Stimulated activated CD4-positive, alpha-beta T cell treated with anti-CD3 and anti-CD28 coated beads, TNF-alpha, amount 100 ng/mL, for 24 hours (primary cell): ENCODE results near the gene GATA2.

Source experiments
- DNase-seq, 3 experiments: peaks; one replicate each; pipeline ENCODE4 v3.0.0-alpha.2; 2020; ENCODE audit warnings: low read depth in 3 of 3

Gene GATA2

DNA sequence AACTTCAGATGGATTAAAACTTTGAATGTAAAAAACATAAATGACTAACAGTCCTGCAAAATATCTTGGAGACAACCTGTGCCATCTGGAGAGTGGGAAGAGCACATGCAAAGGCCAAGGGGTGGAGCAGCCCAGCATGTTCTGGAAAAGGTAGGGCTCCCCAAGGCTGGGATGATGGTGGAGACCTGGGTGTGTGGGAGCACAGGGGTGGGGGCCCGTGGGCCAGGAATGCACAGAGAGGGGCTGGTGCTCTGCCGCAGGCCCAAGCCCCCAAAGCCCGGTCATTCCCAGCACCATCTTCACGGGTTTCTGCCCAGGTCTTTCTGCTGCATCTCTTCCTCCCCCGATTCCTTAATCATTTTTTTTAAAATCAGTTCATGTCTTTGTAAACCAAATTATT, 9.7 kb upstream of the GATA2 start:
- no peak for DNase-seq

DNA sequence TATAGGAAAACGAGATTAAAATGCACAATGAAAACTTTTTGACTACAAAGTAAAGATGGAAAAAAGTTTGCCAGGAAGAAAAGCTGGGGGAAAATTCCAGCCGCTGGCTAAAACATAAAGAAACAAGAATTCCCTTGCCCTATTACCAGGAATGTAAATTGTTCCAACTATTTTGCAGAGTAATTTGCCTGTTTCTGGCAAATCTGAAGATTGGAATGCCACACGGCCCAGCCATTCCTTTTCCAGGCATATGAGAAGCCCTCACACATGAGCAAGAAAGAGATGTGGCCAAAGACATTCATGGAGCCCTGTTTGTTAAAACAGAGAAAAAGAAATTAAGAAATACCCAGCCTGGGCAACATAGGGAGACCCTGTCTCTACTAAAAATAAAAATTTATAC, 8.4 kb upstream of the GATA2 start:
- no peak for DNase-seq

DNA sequence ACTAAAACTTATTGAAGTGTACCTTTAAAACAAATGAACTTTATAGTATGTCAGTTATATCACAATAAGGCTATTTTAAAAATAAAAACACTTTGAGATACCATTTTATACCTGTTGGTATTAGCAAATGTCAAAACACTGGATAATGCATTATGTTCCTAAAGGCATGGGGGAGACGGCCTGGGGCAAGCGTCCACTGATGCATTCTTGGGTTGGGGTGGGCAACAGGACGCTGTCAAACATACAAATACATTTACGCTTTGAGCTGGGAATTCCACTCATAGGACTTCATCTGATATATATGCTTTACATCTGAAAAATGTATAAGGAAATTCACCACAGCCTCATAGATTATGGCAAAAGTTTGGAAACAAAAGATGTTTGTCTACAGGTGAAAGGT, 7.6 kb upstream of the GATA2 start:
- no peak for DNase-seq

DNA sequence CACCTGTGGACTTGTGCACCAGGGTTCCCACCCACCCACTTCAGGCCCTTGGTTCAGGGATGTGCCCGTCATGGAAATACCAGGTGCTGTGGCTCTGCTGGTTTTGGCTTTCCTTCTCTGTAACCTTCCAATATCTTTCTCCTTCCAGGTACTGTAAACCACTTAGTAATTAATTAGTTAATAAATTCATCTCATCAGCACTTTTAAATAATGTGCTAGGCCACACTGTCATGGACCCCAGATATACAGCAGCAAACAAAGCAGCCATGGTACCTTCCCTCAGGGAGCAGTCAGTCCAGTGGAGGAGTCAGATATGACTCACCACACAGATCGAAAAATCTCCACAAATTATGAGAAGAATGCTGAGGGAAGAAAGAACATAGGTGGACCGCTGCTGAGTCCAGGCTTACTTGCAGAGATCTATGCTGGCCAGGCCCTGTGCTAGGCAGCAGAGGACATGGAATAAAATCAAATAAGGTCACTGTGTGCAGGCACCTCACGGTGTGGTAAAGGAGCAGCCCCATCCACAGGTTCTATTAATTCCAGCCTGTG, 6.8 kb upstream of the GATA2 start:
- DNase-seq: no peak

DNA sequence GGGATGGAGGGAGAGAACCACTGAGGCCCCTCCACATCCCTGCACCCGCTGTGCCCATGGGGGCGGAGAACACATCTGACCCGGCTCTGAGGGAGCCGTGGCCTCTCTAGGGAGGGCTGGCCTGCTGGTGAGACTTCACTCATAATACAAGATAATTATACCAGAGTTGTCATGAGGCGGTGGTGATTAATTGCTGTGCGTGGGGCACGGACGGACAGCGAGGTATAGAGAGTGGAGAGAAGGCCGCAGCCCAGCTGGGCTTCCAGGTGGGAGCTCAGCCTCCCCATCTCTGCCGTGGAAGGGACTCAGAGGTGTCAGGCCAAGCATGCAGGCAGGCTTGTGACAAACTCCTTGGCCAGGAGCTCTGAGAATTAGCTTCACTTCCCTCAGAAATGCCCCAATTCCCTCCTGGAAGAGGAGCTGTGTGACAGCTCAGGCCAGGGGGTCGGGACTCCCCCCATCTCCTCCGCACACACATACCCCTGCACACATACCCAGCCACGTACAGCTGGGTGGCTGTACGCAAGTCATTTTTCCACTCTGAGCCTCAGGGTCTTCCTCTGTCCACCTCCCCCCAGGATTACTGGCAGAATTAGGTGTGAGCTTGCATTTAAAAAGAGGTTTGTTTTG, 6.0 kb upstream of the GATA2 start:
- no peak for DNase-seq

DNA sequence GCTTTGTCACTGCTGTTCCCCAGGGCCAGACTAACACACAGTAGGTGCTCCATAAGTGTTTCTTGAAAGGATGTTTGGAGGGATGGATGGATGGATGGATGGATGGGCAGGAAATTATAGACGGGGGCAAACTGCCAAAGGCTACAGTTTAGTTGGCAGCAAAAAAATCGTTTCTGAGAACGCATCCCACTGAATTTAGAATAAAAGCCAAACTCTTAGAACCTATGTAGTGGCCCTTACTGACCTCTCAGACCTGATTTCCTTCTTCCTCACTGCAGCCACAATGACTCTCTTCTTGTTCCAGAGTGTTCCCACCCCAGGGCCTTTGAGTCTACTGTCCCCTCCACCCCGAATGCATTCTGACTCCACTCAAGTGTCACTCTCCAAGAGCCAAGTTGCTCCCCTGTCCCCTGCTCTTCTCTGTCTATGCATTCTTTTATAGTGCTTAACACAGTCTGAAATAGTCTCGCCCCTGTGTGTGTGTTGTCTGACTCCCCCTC, 5.2 kb upstream of the GATA2 start:
- no peak for DNase-seq

DNA sequence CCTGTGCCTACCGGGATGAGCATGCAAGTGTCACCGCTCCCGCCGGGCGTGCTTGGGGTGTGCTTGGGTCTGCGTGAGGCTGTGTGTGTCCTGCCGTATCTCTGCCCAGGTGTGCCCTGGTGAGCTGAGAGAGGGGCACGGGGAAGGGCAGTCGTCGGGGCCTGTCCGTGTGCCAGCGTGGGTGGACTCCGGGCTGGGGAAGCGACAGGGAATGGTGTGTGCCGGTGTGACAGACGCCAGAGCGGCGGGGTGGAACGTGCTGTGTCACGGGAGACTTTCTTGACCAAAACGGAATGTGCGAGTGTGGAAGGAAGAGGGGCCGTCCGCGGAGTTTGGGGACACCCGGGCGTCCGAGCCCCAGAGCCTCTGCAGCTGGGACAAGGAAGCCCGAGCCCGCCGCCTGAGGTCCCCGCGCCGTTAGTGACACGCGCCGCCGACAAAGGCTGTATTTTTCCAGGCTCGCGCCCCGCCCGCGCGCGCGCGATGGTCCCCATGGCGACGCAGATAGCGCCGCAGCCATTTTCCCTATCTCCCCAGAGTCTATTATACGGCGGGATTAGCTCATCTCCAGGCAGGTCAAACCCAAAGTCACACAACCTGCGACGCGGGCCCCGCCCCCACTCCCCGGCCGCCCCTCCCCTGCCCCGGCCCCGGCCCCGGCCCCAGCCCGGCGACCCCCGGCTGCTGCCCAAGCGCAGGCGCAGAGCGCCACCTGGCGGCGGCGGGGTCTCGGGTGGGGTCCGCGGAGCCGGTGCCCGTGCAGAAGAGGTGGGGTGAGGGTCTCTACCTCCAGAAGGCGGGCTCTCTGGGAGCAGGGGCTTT, 4.5 kb upstream of the GATA2 start:
- DNase-seq: peak; percentile 44 to 75 (median 49)

DNA sequence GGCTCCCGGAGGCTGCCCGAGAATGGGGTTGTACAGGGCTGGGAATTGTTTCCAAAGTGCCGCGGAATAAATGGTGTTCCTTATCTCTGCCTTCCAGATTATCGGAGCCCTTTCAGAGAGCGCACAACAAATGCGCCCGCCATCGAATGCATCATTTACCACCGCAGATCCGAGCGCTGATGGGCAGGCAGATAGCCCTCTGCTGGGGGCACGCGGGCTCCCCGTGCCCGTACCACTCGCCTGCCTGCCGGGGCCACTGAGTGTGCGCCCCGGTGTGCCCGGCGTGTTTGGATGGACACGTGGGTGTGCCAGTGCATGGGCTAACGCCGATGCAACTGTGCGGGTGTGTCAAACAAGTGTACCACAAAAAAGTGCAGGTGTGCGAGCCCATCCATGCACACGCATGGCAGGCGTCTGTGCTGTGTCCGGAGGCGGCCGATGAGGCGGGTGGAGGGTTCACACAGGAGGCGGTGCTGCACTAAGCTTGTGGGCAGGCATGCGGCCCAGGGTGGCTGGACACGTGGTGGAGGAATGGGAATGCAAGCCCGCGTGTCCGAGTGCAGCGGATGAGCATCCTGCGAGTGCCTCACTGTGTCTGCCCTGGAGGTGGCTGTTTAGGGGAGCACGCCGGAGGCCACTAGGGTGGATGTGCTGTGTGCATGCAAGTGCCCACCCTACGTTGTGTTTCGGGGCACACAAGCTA, 3.8 kb upstream of the GATA2 start:
- no peak for DNase-seq

DNA sequence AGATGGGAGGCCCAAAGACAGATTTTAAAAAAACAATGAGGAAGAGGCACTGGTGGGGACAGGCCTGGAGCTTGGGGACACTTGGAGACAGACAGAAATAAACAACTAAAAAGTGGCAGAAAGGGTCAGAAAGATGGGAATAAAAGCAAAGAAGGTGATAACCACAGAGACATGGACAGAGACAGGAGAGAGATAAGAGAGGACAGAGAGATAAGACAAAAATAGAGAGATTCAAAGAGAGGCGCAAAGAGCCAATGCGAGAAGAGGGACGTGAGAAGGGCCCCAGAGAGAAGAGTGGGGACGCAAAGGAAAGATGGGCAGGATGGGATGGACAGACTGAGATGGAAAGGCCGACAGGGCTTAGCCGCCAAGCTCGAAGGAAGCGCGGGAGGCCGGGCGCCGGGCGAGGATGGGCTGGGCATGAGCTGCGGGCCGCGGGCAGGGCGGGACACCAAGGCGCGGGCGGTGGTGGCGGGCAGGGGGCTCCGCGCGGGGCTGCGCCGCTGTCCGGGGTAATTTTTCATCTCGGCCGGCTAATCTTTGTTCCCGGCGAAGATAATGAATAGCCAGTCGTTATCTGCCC, 3.1 kb upstream of the GATA2 start:
- no peak for DNase-seq

DNA sequence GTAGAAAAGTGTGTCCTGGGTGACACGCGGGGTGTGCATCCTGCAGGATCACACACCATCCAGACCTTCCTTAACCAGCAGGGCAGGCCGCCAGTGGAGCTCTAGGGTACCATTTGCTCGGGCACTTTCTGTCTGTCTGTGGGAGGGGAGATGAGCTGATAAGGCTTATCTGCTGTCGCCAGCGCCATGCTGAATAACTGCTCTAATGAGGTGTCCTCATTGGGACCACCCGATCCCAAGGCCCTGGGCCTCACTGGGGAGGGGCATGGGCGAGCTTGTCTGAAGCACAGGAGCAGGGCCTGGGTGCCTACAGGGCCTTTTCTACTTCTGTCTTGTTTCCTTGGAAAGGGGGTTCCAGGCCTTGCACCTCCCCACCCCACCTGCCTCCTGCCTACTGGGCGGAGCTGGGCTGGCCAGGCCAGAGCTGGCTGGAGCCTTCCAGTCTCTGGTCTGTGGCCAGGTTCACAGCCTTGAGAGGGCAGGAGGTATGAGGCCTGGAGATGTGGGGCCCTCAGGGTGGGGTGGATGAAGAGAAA, 2.5 kb upstream of the GATA2 start:
- DNase-seq: no peak

DNA sequence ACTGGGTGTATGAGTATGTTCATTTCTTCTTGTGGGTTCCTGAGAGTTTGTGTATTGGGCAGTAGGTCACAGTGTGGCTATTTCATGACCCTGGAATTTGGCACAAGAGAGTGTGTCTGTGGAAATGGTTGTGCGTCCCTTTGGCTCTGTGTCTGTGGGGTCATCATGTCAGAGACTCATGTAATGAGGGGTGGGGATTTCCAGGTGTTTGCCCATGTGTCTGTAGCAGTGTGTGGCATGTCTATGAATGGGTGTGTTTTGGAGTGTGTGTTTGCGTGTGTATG, 1.3 kb upstream of the GATA2 start:
- DNase-seq: no peak

DNA sequence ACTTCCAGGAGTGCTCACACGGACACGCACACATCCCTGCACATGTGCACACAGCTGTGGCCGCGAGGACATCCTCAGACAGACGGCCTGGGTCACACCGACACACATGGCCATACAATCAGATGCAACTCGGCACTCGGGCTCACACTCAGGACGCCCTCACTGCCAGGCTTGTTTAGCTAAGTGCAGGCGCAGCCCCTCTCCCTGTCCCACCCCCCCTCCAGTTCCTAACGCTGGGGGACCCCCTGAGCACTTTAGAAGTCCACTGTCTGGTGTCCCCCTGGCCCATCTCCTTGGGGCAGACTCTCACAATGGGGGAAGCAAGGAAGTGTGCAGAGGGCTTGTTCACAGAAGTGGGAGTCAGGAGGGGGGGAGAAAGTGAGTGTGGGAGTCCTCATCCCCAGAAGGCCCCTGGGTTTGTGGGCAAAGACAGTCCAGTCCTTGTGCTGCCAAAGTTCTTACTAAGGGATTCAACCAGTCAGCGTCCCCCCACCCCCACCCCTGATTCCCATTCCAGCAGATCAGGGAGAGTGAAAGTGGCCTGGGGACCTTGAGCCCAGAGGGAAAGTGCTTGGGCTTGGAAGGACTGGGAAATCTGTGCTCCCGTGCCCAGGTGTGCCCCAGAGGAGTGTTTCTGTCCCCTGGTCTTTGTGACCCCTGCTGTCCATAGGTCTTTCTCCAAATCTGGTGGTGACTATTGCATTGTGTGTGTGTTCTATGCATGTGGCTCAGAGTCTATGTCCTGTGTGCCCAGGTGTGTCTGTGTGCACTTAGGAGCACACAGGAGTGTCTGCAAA, 767 bp upstream of the GATA2 start:
- no peak for DNase-seq

DNA sequence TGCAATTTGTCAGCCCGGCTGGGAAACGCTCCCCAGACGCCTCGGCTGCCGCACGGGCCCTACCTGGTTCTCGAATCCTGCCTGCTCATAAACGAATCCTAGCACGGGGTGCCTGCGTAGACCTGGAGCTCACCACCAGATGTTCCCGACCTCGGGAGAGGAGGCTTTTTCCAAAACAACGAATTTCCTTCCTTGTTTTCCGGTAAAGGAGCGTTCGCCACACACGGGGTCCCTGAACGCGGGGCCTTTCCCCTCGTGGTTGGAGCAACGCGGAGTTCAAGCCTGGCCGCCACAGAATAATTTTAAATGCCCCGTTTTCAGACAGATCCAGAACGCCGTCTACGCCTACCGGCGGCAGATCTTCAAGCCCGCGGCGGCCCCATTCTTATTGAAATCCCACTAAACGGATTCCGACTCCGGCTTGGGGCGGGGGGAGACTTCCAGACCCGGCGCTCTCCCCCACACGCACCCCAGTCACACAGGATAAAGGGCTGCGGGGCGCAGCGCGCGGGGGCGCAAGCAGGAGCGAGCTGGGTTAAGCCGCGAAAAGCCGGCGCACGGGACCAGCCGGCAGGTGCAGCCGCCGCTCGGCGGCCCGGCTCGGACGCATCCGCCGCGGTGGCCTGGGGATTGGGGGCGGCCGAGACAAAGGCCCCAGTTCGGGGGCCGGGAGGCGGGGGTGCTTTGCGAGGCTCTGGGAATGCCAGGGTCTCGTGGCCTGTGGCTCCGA, 895 bp downstream of the GATA2 start:
- no peak for DNase-seq

DNA sequence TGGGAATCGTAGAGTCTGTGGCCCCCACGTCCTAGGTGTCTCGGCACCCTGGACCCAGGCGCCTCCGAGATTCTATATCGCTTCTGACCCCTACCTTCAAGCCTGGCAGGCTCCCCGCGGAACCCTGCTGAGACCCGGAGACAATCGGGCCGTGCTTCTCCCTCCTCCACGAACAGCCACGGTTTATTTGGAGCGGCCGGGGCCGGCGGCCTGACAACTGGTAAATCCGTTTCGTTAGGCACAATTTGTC, 1.4 kb downstream of the GATA2 start:
- no peak for DNase-seq

DNA sequence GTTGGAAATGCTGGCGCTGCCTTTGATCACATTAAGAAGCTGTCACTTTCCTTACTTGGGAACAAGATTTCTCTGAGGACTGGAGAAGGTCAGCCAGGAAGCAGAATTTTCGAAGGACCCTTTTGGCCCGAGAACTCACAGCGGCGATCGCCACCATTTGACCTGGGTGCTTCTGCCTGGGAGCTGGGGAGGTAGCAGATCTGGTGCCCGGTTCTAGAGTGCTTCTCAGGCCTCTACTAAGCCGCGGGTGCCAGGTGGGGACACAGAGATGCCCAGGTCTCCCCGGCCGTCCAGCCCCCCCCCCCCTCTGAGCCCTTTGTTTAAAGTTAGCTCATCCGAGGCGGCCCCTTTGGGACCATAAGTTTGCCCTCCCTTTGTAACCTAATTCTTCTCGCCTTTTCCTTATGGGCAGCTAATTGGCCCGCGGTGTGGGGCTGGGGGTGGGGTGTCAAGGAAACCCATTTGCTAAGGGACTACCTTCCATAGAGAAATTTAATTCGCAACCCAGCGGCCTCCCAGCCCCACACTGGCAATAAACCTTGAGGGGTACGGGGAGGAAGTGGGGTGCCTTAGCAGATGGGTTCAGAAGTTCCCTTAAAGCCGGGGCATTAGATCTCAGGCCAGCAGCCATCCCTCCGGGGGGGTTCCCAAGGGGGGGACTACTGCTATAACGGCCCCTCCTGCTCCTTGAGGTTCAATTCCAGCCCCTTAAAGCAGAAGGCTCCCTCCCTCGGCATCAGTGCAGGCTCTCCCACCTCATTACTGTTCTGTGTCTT, 1.9 kb downstream of the GATA2 start:
- no peak for DNase-seq

DNA sequence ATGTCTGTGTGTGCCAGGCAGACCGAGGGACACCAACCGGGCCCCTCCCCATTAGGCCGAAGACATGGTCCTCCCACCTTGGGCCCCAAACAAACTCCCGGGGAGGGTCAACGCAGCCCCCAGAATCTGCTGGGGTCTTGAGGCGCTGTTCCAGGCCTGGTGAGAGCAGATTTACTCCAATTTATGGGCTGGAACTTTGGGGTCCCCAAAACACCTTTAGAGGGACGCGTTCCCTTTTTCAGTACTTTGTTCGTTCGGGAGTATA, 2.4 kb downstream of the GATA2 start:
- no peak for DNase-seq

DNA sequence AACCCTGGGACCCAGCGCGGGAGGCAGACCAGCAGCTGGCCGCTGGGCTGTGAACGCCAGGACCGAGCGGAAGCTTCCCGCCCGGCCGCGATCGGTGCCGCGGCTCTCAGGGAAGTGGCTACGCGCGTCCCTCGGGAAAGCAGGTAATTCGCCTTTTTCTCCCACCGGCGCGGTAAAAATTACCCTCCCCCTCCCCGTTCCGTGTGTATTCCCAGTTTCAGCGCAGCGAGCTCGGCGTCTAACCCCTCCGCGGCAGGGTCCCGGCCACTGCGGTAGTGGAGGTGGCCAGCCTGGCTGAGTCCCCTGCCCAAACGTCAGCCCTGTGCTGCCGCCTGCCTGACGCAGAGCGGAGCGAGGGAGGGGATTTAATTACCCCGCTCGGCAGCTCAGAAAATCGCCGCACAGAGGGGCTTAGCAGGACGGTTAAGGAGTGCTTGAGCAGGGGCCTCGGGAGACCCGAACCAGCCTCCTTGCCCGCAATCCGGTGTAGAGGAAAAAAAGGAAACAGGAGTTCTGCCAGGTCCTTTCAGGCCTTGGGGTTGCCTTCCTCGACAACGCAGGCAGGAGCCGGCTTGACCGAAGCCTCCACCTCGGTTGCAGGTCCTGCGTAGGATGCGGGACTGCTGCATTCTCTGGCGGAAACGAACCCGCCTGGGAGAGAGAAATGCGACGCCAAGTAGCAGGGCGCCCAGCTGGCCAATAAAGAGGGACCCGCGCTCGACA, 2.9 kb downstream of the GATA2 start:
- DNase-seq: no peak

DNA sequence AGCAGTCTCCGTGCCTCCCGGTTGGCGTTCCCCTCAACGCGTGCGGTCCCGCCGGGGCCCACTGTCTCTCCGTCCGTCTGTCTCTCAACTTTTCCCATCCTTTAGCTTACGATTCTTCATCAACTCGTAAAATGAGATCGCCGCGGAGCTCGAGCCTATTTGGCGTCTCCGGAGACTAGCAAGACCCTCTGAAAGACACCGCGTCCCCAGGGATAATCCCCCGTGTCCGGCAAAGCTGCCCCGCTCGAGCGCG, 3.4 kb downstream of the GATA2 start:
- DNase-seq: no peak

DNA sequence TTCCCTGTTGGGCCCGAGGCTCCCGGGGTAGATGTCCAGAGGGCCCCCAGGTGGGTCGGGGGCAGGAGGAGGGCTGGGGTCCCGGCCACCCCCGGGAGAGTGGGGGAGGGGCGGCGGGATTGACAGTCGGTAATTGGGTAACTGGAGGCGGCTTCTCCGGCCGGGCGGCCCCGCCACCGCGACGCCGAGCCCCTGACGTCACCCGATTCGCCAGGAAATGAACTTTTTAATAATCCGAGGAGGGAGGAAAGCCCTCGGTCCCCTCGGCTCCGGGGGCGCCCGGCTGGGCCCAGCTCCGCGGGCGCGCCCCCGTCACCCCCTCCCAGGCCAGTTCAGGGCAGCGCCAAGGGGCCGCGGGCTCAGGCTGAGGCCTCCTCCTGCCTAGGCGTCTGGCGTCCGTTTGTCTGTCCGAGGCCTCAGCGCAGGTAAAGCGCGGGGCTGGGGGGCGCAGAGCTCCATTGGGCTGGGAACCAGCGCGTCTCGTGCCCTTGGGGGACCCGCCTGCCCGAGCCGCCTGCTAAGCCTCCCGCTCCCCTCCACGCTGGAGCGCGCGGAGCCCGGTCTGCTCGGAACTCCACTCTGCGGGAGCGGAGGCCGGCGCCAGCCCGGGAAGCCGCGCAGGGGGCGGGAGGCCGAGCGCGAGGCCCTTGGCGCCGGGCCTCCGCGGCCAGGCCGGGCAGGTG, 3.9 kb downstream of the GATA2 start:
- DNase-seq: no peak

DNA sequence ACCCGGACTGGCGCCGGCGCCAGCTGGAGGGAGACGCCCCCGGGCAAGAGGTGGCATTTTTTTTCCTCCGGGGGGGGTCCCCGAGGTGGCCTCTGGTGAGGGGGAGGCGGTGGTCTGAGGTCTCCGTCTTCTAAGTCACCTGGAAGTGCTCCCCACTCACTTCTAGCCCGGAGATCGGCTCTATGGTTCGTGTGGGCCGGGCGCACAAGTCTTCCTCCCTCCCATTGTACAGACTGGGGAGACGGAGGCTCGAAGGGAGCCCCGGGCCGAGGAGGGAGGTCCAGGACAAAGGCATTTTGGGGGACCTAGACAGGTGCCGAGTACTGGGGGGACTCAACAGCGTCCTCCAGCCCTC, 4.4 kb downstream of the GATA2 start:
- DNase-seq: no peak
